Measurements from ENCODE around the gene CFAP410. TPM values are rescaled to one million over a fixed set of nuclear protein-coding genes. Genes with fewer than 3 reads are reported as not detected.

The CFAP410 gene
- total RNA-seq, 8 experiments from 2014 or later: 12.5 to 19.0 (median 16.7) TPM

DNA sequence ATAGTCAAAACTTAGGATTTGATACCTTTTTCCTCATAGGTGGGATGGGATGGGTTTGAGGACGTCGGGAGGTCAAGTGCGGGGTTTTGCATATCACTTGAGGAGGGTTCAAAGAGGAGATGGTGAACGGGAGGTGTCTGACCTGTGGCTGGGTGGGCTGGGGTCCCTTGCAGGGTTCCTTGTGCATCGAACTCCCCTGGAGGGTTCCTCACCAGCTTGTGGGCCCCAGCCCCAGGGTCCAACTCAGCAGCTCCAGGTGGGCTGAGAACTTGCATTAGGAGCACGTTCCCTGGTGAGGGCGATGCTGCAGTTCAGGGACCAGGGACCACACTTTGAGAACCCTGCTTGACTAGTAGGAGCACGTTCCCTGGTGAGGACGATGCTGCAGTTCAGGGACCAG lies 37.4 kb upstream of the CFAP410 start:
- Histone ChIP-seq H3K4me1 (replicated peaks in 1 of 2) (peaks cover 0 to 3% of the 10 kb centered on the region in 2 donors), H3K4me3 (no peak overlapping the region), H3K27ac (no peak overlapping the region)
- ATAC-seq (replicated peaks in 6 of 8): no peak
- WGBS, 10 experiments: 67 to 94% (median 83%) methylated on average over 2 to 9 of the region's 9 CpGs; no CpG with 5 or more reads in 6 of the 10 experiments
- in situ Hi-C loops (cut with MboI; ENCODE audit: low pct_unique_long_range_greater_than_20kb in 2 of 9, low sequenced_read_pairs in 9 of 9, unreplicated experiment in 9 of 9): no loop called here

GRCh38 chr21:44375761-44376241 lies 36.6 kb upstream of the CFAP410 start:
- WGBS, 10 experiments: 40 to 84% (median 67%) methylated on average over 2 to 11 of the region's 19 CpGs; no CpG with 5 or more reads in 5 of the 10 experiments
- H3K4me3 ChIP-seq: no peak overlapping the region
- in situ Hi-C loops (cut with MboI; ENCODE audit: low pct_unique_long_range_greater_than_20kb in 2 of 9, low sequenced_read_pairs in 9 of 9, unreplicated experiment in 9 of 9): no loop called here
- peaks cover under 1 to 3% of the 10 kb centered on the region in 2 donors for H3K4me1 ChIP-seq (replicated peaks in 1 of 2)
- no peak overlapping the region for H3K27ac ChIP-seq
- ATAC-seq (replicated peaks in 6 of 8): no peak

DNA sequence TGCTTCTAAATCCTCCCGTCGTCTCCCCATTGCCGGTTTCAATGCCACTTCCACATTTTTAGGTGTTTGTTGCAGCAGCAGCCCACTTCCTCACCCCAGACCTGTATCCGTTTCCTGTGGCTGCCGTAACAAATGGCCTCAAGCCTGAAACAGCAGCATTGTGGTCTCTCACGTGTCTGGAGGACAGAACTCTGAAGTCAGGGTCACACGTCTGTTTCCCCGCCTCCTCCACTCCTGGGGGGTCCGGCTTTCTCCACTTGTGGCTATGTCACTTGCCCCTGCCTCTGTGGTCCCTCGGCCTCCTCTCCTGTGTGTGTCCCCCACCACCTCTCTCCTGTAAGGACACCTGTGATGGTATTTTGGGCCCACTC lies 36.1 kb upstream of the CFAP410 start:
- WGBS, 10 experiments: 0 to 100% (median 87%) methylated on average over 1 to 6 of the region's 10 CpGs; no CpG with 5 or more reads in 5 of the 10 experiments
- no peak overlapping the region for H3K27ac ChIP-seq
- H3K4me1 ChIP-seq (replicated peaks in 1 of 2): peaks cover 5 to 6% of the 10 kb centered on the region in 2 donors
- in situ Hi-C loops (cut with MboI; ENCODE audit: low pct_unique_long_range_greater_than_20kb in 2 of 9, low sequenced_read_pairs in 9 of 9, unreplicated experiment in 9 of 9): no loop called here
- no peak overlapping the region for H3K4me3 ChIP-seq
- ATAC-seq (replicated peaks in 6 of 8): no peak

GRCh38 chr21:44374601-44375280 lies 35.6 kb upstream of the CFAP410 start:
- no peak overlapping the region for H3K27ac ChIP-seq
- in situ Hi-C loops (cut with MboI; ENCODE audit: low pct_unique_long_range_greater_than_20kb in 2 of 9, low sequenced_read_pairs in 9 of 9, unreplicated experiment in 9 of 9): no loop called here
- 20 to 100% (median 68%) methylated on average over 1 to 13 of the region's 24 CpGs; no CpG with 5 or more reads in 2 of the 10 experiments for WGBS, 10 experiments
- H3K4me1 ChIP-seq (replicated peaks in 1 of 2): peaks cover 7 to 8% of the 10 kb centered on the region in 2 donors
- H3K4me3 ChIP-seq: no peak overlapping the region
- no peak for ATAC-seq (replicated peaks in 6 of 8)

DNA sequence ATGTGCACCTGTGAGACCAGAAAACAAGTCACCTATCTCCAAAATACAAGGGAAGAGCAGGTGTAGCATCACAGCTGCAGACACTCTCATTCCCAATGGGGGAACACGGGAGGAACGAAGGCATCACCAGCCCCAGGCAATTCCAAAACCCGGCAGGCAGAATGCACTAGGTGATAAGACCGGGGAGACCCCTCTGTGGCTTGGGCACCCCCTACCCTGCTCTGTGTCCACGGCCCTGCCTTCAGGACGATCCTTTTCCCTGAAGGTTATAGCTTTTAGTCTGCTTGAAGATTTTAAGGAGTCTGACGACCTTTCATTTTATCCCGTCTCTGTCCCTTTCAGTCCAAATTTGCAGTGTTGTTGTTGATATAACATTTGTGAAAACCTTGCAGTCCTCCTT lies 33.4 kb upstream of the CFAP410 start:
- peaks cover 7 to 8% of the 10 kb centered on the region in 2 donors for H3K4me1 ChIP-seq (replicated peaks in 1 of 2)
- in situ Hi-C loops (cut with MboI; ENCODE audit: low pct_unique_long_range_greater_than_20kb in 2 of 9, low sequenced_read_pairs in 9 of 9, unreplicated experiment in 9 of 9): no loop called here
- no peak overlapping the region for H3K4me3 ChIP-seq
- H3K27ac ChIP-seq: no peak overlapping the region
- no peak for ATAC-seq (replicated peaks in 6 of 8)
- WGBS, 10 experiments: 20 to 100% (median 60%) methylated on average over 1 to 5 of the region's 8 CpGs; no CpG with 5 or more reads in 2 of the 10 experiments

GRCh38 chr21:44371596-44371995 lies 32.4 kb upstream of the CFAP410 start:
- in situ Hi-C loops (cut with MboI; ENCODE audit: low pct_unique_long_range_greater_than_20kb in 2 of 9, low sequenced_read_pairs in 9 of 9, unreplicated experiment in 9 of 9): no loop called here
- Histone ChIP-seq H3K27ac (no peak overlapping the region), H3K4me1 (replicated peaks in 1 of 2) (peaks cover 7 to 8% of the 10 kb centered on the region in 2 donors), H3K4me3 (no peak overlapping the region)
- 28 to 100% (median 83%) methylated on average over 1 to 2 of the region's 6 CpGs; no CpG with 5 or more reads in 4 of the 10 experiments for WGBS, 10 experiments
- no peak for ATAC-seq (replicated peaks in 6 of 8)

DNA sequence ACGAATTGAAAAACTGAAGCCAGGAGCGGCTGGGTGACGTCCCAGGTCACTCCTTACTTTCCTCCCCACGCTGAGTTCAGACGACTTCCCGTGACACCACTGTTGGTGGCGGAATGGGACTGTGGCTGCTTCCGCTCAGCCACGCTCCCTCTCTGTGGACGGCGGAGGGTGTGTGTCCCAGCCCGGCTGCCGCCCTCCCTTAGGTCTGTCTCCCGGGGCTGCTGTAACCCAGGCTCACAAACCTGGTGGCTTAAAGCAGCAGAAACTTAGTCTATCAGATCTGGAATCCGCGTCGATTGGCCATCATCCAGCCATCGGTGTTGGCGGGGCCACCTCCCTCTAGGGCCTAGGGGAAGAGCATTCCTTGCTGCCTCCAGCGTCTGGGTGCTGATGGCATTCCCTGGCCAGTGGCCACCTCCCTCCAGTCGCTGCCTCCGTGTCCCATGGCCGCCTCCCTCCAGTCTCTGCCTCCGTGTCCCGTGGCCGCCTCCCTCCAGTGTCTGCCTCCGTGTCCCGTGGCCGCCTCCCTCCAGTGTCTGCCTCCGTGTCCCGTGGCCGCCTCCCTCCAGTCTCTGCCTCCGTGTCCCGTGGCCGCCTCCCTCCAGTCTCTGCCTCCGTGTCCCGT lies 31.7 kb upstream of the CFAP410 start:
- Histone ChIP-seq H3K4me1 (replicated peaks in 1 of 2) (peaks cover 7 to 8% of the 10 kb centered on the region in 2 donors), H3K4me3 (no peak overlapping the region), H3K27ac (peak overlapping the region in 1 of 2 donors; percentile 28)
- WGBS, 10 experiments: 87 to 100% (median 91%) methylated on average over 2 to 5 of the region's 37 CpGs; no CpG with 5 or more reads in 6 of the 10 experiments
- in situ Hi-C loops (cut with MboI; ENCODE audit: low pct_unique_long_range_greater_than_20kb in 2 of 9, low sequenced_read_pairs in 9 of 9, unreplicated experiment in 9 of 9): no loop called here
- peak in 2 of 8 experiments; percentile 1 to 4 for ATAC-seq (replicated peaks in 6 of 8)

- ATAC-seq (replicated peaks in 6 of 8): peak in 6 of 8 experiments; percentile 48 to 94 (median 86)
- H3K4me1 ChIP-seq (replicated peaks in 1 of 2): peaks cover 7 to 8% of the 10 kb centered on the region in 2 donors
- in situ Hi-C loops (cut with MboI; ENCODE audit: low pct_unique_long_range_greater_than_20kb in 2 of 9, low sequenced_read_pairs in 9 of 9, unreplicated experiment in 9 of 9): no loop called here
- H3K27ac ChIP-seq: peak overlapping the region in 1 of 2 donors; percentile 28
- peak overlapping the region in 4 of 5 donors; percentile 9 to 23 (median 12) for H3K4me3 ChIP-seq
- WGBS, 10 experiments: 18 to 100% (median 50%) methylated on average over 1 to 12 of the region's 29 CpGs; no CpG with 5 or more reads in 6 of the 10 experiments
These were observed 31.0 kb upstream of the CFAP410 start for GRCh38 chr21:44370027-44370735.

- in situ Hi-C loops (cut with MboI; ENCODE audit: low pct_unique_long_range_greater_than_20kb in 2 of 9, low sequenced_read_pairs in 9 of 9, unreplicated experiment in 9 of 9): no loop called here
- peak overlapping the region in 1 of 2 donors; percentile 7 for H3K27ac ChIP-seq
- ATAC-seq (replicated peaks in 6 of 8): peak in 5 of 8 experiments; percentile 11 to 64 (median 55)
- H3K4me3 ChIP-seq: no peak overlapping the region
- peaks cover 7 to 8% of the 10 kb centered on the region in 2 donors for H3K4me1 ChIP-seq (replicated peaks in 1 of 2)
- 5 to 11% (median 7%) methylated on average over 3 to 4 of the region's 35 CpGs; no CpG with 5 or more reads in 7 of the 10 experiments for WGBS, 10 experiments
These were observed 29.7 kb upstream of the CFAP410 start for GRCh38 chr21:44368711-44369446.

DNA sequence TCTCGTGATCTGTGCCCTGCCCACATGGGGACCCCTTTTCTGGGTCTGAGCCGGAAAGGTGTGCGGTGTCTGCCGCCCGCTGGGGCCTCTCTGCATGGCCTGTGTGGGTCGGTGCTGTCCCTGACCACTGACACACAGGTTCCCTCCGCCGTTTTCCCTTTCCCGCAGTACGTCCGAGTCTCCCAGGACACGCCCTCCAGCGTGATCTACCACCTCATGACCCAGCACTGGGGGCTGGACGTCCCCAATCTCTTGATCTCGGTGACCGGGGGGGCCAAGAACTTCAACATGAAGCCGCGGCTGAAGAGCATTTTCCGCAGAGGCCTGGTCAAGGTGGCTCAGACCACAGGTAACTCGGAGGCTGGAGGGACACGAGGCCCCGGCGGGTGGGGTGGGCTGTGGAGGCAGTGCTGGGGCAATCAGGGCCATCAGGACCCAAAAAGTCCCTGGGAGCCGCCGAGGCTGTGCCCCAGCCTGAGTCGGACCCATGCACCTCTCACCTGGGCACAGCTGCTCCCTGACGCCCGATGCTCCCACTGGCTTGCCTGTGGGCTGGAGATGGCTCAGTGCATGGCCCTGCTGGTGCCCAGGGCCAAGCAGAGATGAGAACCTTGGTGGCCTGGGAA lies 27.5 kb upstream of the CFAP410 start:
- 58 to 100% (median 61%) methylated on average over 1 to 20 of the region's 28 CpGs; no CpG with 5 or more reads in 7 of the 10 experiments for WGBS, 10 experiments
- ATAC-seq (replicated peaks in 6 of 8): no peak
- Histone ChIP-seq H3K4me3 (no peak overlapping the region), H3K27ac (no peak overlapping the region), H3K4me1 (replicated peaks in 1 of 2) (peaks cover 7 to 8% of the 10 kb centered on the region in 2 donors)
- in situ Hi-C loops (cut with MboI; ENCODE audit: low pct_unique_long_range_greater_than_20kb in 2 of 9, low sequenced_read_pairs in 9 of 9, unreplicated experiment in 9 of 9): no loop called here

DNA sequence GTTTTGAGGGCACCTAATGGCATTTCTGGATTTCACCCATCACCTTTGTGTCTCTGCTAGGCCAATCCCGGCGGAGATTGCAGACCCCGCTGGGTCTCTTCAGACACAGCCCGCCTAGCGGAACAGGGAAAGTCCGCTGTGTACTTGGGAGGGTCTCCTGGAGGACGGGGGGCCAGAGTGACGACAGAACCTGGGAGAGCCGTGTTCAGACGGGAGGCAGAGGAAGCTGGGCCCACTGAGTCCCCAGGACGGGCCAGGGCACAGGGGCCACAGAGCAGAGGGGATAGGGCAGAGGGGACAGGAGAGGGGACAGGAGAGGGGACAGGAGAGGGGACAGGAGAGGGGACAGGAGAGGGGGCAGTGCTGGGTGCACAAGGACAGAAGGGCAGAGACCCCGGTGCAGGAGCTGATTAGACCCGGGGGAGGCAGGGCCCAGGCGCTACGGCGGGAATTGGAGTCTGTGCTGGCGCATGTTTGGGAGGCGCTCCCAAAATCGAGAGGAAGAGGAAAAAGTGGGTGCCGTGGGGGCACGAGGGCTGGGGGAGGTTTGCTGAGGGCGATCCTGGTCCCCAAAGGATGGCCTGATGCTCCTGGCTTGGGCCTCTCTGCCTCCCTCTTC lies 26.9 kb upstream of the CFAP410 start:
- peaks cover 7 to 8% of the 10 kb centered on the region in 2 donors for H3K4me1 ChIP-seq (replicated peaks in 1 of 2)
- in situ Hi-C loops (cut with MboI; ENCODE audit: low pct_unique_long_range_greater_than_20kb in 2 of 9, low sequenced_read_pairs in 9 of 9, unreplicated experiment in 9 of 9): no loop called here
- 60 to 100% methylated on average over 3 of the region's 22 CpGs; no CpG with 5 or more reads in 8 of the 10 experiments for WGBS, 10 experiments
- no peak overlapping the region for H3K4me3 ChIP-seq
- no peak for ATAC-seq (replicated peaks in 6 of 8)
- no peak overlapping the region for H3K27ac ChIP-seq
